ENCODE measurements around the gene RPL5. TPM values are rescaled to one million over a fixed set of nuclear protein-coding genes. Genes with fewer than 3 reads are reported as not detected.

The RPL5 gene
- total RNA-seq, 4 donors from 2014 or later, result 1,085 to 2,182 (median 1,790) TPM

DNA sequence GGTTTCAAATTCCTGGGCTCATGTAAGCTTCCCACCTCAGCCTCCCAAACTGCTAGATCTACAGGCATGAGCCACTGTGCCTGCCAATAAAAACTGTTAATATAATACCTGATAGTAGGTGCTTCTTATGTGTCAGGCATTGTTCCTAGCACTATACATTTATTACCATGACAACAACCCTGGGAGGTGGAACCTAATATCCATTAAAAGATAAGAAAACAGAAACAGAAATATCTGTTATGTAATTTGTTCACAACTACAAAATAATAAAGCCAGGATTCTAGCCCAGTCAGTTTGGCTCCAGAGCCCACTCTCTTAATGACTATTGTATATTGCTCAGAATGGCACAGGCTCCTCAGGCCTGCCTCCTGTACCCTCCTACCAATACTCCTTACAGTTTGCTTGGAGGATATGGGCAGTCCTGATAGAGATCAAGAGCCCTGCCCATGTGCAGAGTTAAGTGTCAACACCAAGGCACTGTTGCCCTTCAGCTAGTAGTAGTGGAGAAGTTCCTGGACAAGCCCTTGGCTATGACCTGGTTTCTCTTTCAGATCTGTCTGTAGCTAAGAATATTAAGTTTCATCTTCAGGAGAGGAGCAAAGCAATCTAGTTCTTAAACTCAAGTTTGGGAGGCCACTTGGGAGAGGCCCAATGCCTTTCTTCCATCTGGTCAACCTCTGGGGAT lies 22.4 kb downstream of the RPL5 start:
- TF ChIP-seq POLR2A (IDR thresholded peaks at IDR 0.05; ENCODE audit: low read depth) (no peak), EP300 (IDR thresholded peaks at IDR 0.05) (no peak), POLR2AphosphoS5 (IDR thresholded peaks at IDR 0.05) (no peak)
- TF ChIP-seq, protein P1, sequence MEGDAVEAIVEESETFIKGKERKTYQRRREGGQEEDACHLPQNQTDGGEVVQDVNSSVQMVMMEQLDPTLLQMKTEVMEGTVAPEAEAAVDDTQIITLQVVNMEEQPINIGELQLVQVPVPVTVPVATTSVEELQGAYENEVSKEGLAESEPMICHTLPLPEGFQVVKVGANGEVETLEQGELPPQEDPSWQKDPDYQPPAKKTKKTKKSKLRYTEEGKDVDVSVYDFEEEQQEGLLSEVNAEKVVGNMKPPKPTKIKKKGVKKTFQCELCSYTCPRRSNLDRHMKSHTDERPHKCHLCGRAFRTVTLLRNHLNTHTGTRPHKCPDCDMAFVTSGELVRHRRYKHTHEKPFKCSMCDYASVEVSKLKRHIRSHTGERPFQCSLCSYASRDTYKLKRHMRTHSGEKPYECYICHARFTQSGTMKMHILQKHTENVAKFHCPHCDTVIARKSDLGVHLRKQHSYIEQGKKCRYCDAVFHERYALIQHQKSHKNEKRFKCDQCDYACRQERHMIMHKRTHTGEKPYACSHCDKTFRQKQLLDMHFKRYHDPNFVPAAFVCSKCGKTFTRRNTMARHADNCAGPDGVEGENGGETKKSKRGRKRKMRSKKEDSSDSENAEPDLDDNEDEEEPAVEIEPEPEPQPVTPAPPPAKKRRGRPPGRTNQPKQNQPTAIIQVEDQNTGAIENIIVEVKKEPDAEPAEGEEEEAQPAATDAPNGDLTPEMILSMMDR (IDR thresholded peaks at IDR 0.05), result no peak
- Histone ChIP-seq H3K27me3 (no peaks in the 10 kb centered on the region), H3K4me3 (no peak overlapping the region), H3K27ac (replicated peaks in 1 of 4) (no peak overlapping the region), H3K36me3 (peaks cover 0 to 13% (median 12%) of the 10 kb centered on the region in 4 donors), H3K9me3 (no peaks in the 10 kb centered on the region), H3K4me1 (peaks cover 0 to 17% (median 12%) of the 10 kb centered on the region in 4 donors)
- intact Hi-C loops (cut with DNase I), result loop anchor here (10.0 kb wide), 1 partner anchor 221 kb away; the partner anchor contains the start of gene MTF2
- no peak for DNase-seq (ENCODE audit: extremely low spot score)

DNA sequence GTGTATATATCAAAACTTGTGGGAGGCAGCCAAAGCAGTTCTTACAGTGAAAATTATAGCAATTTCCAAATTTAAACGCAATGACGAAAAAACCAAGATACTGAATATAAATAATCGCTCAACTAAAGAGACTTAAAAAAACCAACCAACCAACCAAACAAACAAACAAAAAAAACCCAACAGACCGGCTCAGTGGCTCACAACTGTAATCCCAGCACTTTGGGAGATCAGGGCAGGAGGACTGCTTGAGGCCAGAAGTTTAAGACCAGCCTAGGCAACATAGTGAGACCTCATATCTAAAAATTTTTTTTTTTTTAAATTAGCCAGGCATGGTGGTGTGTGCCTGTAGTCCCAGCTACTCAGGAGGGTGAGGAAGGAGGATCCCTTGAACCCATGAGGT lies 23.4 kb downstream of the RPL5 start:
- H3K27ac ChIP-seq (replicated peaks in 1 of 4), result no peak overlapping the region
- no peaks in the 10 kb centered on the region for H3K27me3 ChIP-seq
- WGBS, result 95% methylated on average over 4 of the region's 4 CpGs
- H3K9me3 ChIP-seq, result no peaks in the 10 kb centered on the region
- H3K36me3 ChIP-seq, result peaks cover 0 to 4% (median 3%) of the 10 kb centered on the region in 4 donors
- H3K4me3 ChIP-seq, result no peak overlapping the region
- TF ChIP-seq, protein P1 (IDR thresholded peaks at IDR 0.05), result no peak
- no peak for TF ChIP-seq POLR2AphosphoS5 (IDR thresholded peaks at IDR 0.05)
- no peak for TF ChIP-seq POLR2A (IDR thresholded peaks at IDR 0.05; ENCODE audit: low read depth)
- no peak for TF ChIP-seq EP300 (IDR thresholded peaks at IDR 0.05)
- intact Hi-C loops (cut with DNase I), result loop anchor here (10.0 kb wide), 1 partner anchor 220 kb away; the partner anchor contains the start of gene MTF2
- peaks cover 0 to 25% (median 18%) of the 10 kb centered on the region in 4 donors for H3K4me1 ChIP-seq
- DNase-seq (ENCODE audit: extremely low spot score), result no peak

DNA sequence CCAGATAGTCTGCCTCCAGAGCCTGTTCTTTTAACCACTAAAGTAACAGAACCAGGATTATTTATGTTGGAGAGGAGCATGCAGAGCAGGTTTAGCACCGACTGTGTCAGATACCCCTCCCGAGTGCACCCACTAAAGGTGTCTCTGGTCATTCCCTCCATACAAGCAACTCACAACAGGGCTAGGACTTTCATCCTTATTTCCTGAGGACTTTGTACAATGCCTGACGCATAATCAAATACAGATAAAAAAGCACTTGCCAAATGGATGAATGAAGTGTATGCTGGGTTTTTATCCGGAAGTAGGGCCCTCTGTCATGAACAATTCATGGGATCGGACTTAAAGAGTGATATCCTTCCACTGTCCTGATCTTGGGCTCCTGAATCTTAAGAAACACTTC lies 26.0 kb downstream of the RPL5 start:
- intact Hi-C loops (cut with DNase I), result loop anchor here (2.0 to 10.0 kb wide), 2 partner anchors 103 to 217 kb away; partner anchors contain the start of genes DIPK1A and MTF2
- 70% methylated on average over 5 of the region's 5 CpGs for WGBS
- Histone ChIP-seq H3K4me1 (peaks cover 0 to 15% (median 9%) of the 10 kb centered on the region in 4 donors), H3K27me3 (no peaks in the 10 kb centered on the region), H3K27ac (replicated peaks in 1 of 4) (no peak overlapping the region), H3K4me3 (no peak overlapping the region), H3K36me3 (no peaks in the 10 kb centered on the region), H3K9me3 (no peaks in the 10 kb centered on the region)
- no peak for DNase-seq (ENCODE audit: extremely low spot score)
- no peak for TF ChIP-seq POLR2A (IDR thresholded peaks at IDR 0.05; ENCODE audit: low read depth)
- no peak for TF ChIP-seq EP300 (IDR thresholded peaks at IDR 0.05)
- no peak for TF ChIP-seq POLR2AphosphoS5 (IDR thresholded peaks at IDR 0.05)
- TF ChIP-seq, protein P1 (IDR thresholded peaks at IDR 0.05), result no peak

DNA sequence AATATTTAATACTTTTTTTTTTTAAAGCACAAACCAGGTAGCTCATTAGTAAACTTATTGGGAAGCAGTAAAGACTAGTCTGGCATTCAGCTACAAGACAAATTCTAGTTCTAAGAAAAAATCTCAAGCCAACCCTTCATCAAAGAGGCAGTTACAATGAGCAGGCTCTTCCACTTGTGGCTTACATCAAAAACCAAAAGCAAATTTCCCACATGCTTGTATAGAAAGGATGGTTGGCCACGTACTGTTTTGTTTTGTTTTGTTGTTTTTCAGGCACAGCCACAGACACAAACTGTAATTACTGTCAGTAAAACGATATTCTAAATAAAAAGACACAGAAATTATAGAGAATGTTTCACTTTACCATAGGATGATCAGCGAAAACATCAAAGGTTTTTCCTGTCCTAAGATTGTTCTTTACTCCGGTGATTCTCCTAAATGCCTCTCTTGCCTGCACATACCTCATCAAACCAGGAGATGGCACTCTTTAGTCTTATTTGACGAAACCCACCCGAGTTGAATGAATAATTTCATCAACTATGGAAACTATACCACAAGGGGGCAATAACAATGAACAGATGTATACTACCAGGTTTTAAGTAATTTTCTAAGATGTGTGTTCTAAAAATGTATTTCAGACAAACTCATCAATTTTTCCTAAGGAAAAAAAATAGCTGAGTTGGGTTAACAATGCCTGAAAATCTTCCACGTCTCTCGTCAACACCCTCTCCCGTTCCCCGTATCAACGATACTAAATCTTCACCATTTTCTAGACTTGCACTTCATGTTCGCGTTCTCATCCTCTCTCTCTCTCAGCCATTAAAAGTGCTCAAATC lies 26.9 kb downstream of the RPL5 start:
- no peaks in the 10 kb centered on the region for H3K27me3 ChIP-seq
- peak overlapping the region; percentile 15 to 39 (median 34) for H3K4me3 ChIP-seq
- H3K36me3 ChIP-seq, result no peaks in the 10 kb centered on the region
- TF ChIP-seq EP300 (IDR thresholded peaks at IDR 0.05), result no peak
- peak in 1 of 2 donors; percentile 22 for TF ChIP-seq POLR2AphosphoS5 (IDR thresholded peaks at IDR 0.05)
- TF ChIP-seq, protein P1 (IDR thresholded peaks at IDR 0.05), result peak; percentile 92 to 98 (median 96)
- H3K27ac ChIP-seq (replicated peaks in 1 of 4), result peak overlapping the region in 3 of 4 donors; percentile 29 to 39 (median 34)
- peaks cover 0 to 15% (median 8%) of the 10 kb centered on the region in 4 donors for H3K4me1 ChIP-seq
- intact Hi-C loops (cut with DNase I), result loop anchor here (1.0 to 10.0 kb wide), 3 partner anchors 102 to 216 kb away; partner anchors contain the start of genes DIPK1A and MTF2
- peak; percentile 93 for DNase-seq (ENCODE audit: extremely low spot score)
- WGBS, result 15% methylated on average over 13 of the region's 13 CpGs
- H3K9me3 ChIP-seq, result no peaks in the 10 kb centered on the region
